ENCODE measurements around the gene LRMDA. TPM values are rescaled to one million over a fixed set of nuclear protein-coding genes. Genes with fewer than 3 reads are reported as not detected.

Gene LRMDA
- total RNA-seq, 2 donors from 2014 or later, result 9.6 to 12.6 TPM

- TF ChIP-seq POLR2A (IDR thresholded peaks at IDR 0.05), result no peak
- intact Hi-C loops (cut with DNase I), result no loop called here
- no peaks in the 10 kb centered on the region for H3K27me3 ChIP-seq (replicated peaks; ENCODE audit: insufficient read depth)
- DNase-seq (ENCODE audit: low spot score), result no peak
- 55% methylated on average over 1 of the region's 1 CpG for WGBS
- no peaks in the 10 kb centered on the region for H3K36me3 ChIP-seq
- no peaks in the 10 kb centered on the region for H3K4me1 ChIP-seq (replicated peaks)
- no peak overlapping the region for H3K4me3 ChIP-seq
- H3K9me3 ChIP-seq, result no peaks in the 10 kb centered on the region
- H3K27ac ChIP-seq, result no peak overlapping the region
These were observed 905.0 kb downstream of the LRMDA start for GRCh38 chr10:76336213-76336963.

GRCh38 chr10:76337641-76338040, 906.2 kb downstream of the LRMDA start:
- Histone ChIP-seq H3K4me1 (replicated peaks) (no peaks in the 10 kb centered on the region), H3K4me3 (no peak overlapping the region), H3K9me3 (no peaks in the 10 kb centered on the region), H3K27me3 (replicated peaks; ENCODE audit: insufficient read depth) (no peaks in the 10 kb centered on the region), H3K27ac (no peak overlapping the region), H3K36me3 (no peaks in the 10 kb centered on the region)
- intact Hi-C loops (cut with DNase I), result no loop called here
- DNase-seq (ENCODE audit: low spot score), result no peak
- no peak for TF ChIP-seq POLR2AphosphoS5 (IDR thresholded peaks at IDR 0.05)
- no peak for TF ChIP-seq POLR2A (IDR thresholded peaks at IDR 0.05)
- no peak for TF ChIP-seq CTCF (IDR thresholded peaks at IDR 0.05)
- WGBS, result 18% methylated on average over 1 of the region's 1 CpG

GRCh38 chr10:76338187-76338586, 906.8 kb downstream of the LRMDA start:
- no peak for DNase-seq (ENCODE audit: low spot score)
- intact Hi-C loops (cut with DNase I), result no loop called here

GRCh38 chr10:76341740-76342139, 910.3 kb downstream of the LRMDA start:
- no peak for DNase-seq (ENCODE audit: low spot score)
- Histone ChIP-seq H3K36me3 (no peaks in the 10 kb centered on the region), H3K4me3 (no peak overlapping the region), H3K4me1 (replicated peaks) (no peaks in the 10 kb centered on the region), H3K27me3 (replicated peaks; ENCODE audit: insufficient read depth) (no peaks in the 10 kb centered on the region), H3K27ac (no peak overlapping the region), H3K9me3 (no peaks in the 10 kb centered on the region)
- intact Hi-C loops (cut with DNase I), result no loop called here
- 83% methylated on average over 2 of the region's 2 CpGs for WGBS
- TF ChIP-seq POLR2A (IDR thresholded peaks at IDR 0.05) (no peak), CTCF (IDR thresholded peaks at IDR 0.05) (no peak), POLR2AphosphoS5 (IDR thresholded peaks at IDR 0.05) (no peak)

More at GRCh38 chr10:76338187-76338586, 906.8 kb downstream of the LRMDA start:
- Histone ChIP-seq H3K36me3 (no peaks in the 10 kb centered on the region), H3K9me3 (no peaks in the 10 kb centered on the region), H3K4me3 (no peak overlapping the region), H3K27ac (no peak overlapping the region), H3K27me3 (replicated peaks; ENCODE audit: insufficient read depth) (no peaks in the 10 kb centered on the region), H3K4me1 (replicated peaks) (no peaks in the 10 kb centered on the region)
- whole genome bisulfite sequencing, result 95% methylated on average over 2 of the region's 2 CpGs
- TF ChIP-seq POLR2AphosphoS5 (IDR thresholded peaks at IDR 0.05) (no peak), CTCF (IDR thresholded peaks at IDR 0.05) (no peak), POLR2A (IDR thresholded peaks at IDR 0.05) (no peak)

GRCh38 chr10:76342996-76343395, 911.6 kb downstream of the LRMDA start:
- intact Hi-C loops (cut with DNase I), result no loop called here

More at GRCh38 chr10:76342996-76343395, 911.6 kb downstream of the LRMDA start:
- H3K4me1 ChIP-seq (replicated peaks), result no peaks in the 10 kb centered on the region
- H3K27me3 ChIP-seq (replicated peaks; ENCODE audit: insufficient read depth), result no peaks in the 10 kb centered on the region
- DNase-seq (ENCODE audit: low spot score), result no peak
- no peaks in the 10 kb centered on the region for H3K36me3 ChIP-seq
- H3K27ac ChIP-seq, result no peak overlapping the region
- no peak overlapping the region for H3K4me3 ChIP-seq
- TF ChIP-seq POLR2AphosphoS5 (IDR thresholded peaks at IDR 0.05) (no peak), POLR2A (IDR thresholded peaks at IDR 0.05) (no peak), CTCF (IDR thresholded peaks at IDR 0.05) (no peak)
- no peaks in the 10 kb centered on the region for H3K9me3 ChIP-seq
